Mesodermal cell (in vitro differentiated cells): ENCODE results near the gene C19orf47.

Experiments used
- H3K27ac ChIP-seq: 2 replicates; pipeline ENCODE4 v1.7.0; 2013; ENCODE audit warnings: mild to moderate bottlenecking, low read depth, low read length, moderate library complexity; ENCODE audit not compliant: severe bottlenecking
- H3K36me3 ChIP-seq: 2 replicates; pipeline ENCODE4 v1.7.1; 2013; ENCODE audit warnings: mild to moderate bottlenecking, low read length, moderate library complexity; ENCODE audit not compliant: control insufficient read depth, insufficient read depth
- H3K4me1 ChIP-seq: one replicate; pipeline ENCODE4 v1.7.1; 2013; ENCODE audit warnings: mild to moderate bottlenecking, low read length; ENCODE audit not compliant: insufficient read depth, control insufficient read depth, poor library complexity, severe bottlenecking
- H3K4me3 ChIP-seq: 2 replicates; pipeline ENCODE4 v1.7.0; 2013; ENCODE audit warnings: low read length, control low read depth, mild to moderate bottlenecking; ENCODE audit not compliant: insufficient read depth, poor library complexity, severe bottlenecking; ENCODE audit errors: extremely low read depth
- H3K9me3 ChIP-seq: 2 replicates; pipeline ENCODE4 v1.7.1; 2013; ENCODE audit warnings: mild to moderate bottlenecking, low read length, moderate library complexity; ENCODE audit not compliant: control insufficient read depth
- WGBS, 2 experiments: methylation state at CpG; one replicate each; pipeline ENCODE4 v1.1.5; 2013; ENCODE audit warnings: missing lambda C conversion rate in 2 of 2; ENCODE audit not compliant: insufficient coverage in 2 of 2; 5-methylcytosine and 5-hydroxymethylcytosine counted together

The C19orf47 gene

GRCh38 chr19:40279761-40280607, 68.2 kb downstream of the C19orf47 start:
- WGBS, 2 experiments = 95 to 98% methylated on average over 11 to 12 of the region's 17 CpGs
- no peak overlapping the region for H3K27ac ChIP-seq
- H3K9me3 ChIP-seq = no peaks in the 10 kb centered on the region
- H3K4me1 ChIP-seq = peaks cover 17% of the 10 kb centered on the region
- H3K4me3 ChIP-seq = no peak overlapping the region
- H3K36me3 ChIP-seq = peaks cover 20% of the 10 kb centered on the region

DNA sequence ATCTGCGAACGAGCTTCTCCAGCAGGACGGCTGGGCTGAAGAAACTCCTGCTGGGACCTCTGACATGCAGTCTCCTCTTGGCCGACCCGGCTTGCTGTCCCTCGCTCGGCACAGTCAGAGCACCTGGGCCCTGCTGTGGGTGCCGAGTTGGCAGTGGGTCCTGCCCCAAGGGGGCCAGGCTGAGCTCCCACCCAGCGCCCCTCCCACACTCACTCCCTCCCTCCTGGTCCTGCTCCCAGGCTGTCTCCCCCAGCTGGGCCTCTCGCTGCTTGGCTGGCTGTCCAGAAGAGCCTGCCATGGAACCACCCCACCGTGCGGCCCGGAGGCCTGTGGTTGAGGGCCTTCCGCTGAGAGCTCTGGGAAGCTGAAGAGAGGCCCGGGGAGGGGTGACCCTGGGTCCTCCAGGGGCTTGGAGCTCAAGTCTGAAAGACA, 69.1 kb downstream of the C19orf47 start:
- Histone ChIP-seq H3K36me3 (peaks cover 20% of the 10 kb centered on the region), H3K27ac (no peak overlapping the region), H3K9me3 (no peaks in the 10 kb centered on the region), H3K4me1 (peaks cover 17% of the 10 kb centered on the region), H3K4me3 (no peak overlapping the region)
- WGBS, 2 experiments = 92 to 97% methylated on average over 10 to 11 of the region's 15 CpGs

GRCh38 chr19:40278361-40279035, 69.7 kb downstream of the C19orf47 start:
- Histone ChIP-seq H3K4me3 (no peak overlapping the region), H3K36me3 (peaks cover 20% of the 10 kb centered on the region)
- 89 to 93% methylated on average over 11 to 15 of the region's 16 CpGs for WGBS, 2 experiments

DNA sequence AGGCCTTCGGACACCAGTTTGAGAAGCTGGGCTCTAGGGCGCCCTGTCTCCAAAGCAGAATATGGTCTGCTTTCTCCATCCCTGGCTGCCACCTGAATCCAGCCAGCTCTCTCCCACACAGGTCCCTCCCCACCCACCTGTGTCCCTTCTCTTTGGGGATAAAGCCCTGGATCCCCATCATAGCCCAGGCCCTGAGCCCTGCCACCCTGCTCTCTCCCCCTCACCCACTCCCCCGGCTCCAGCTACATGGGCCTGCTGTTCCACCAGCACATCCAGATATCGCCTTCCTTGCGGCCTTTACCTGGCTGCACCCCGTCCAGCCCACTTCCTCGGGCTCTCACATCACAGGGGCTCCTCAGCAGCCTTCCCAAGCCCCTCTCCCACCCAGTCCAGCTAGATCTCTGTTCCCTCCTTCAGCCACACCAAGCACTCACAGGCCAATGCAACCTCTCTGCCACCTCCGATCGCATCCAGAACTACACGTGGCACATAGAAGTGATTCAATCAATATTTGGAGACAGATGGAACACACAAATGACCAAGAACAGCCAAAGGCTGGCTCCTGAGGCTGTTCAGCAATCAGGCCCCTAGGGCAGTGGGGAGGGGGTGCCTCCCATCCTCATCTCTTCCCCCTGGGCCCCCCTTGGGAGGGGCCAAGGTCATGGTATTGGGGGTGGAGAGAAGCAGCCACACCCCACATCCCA, 70.7 kb downstream of the C19orf47 start:
- Histone ChIP-seq H3K9me3 (no peaks in the 10 kb centered on the region), H3K27ac (no peak overlapping the region), H3K36me3 (peaks cover 22% of the 10 kb centered on the region), H3K4me1 (peaks cover 6% of the 10 kb centered on the region), H3K4me3 (no peak overlapping the region)
- 91 to 97% methylated on average over 4 to 10 of the region's 10 CpGs for WGBS, 2 experiments

More at GRCh38 chr19:40278361-40279035, 69.7 kb downstream of the C19orf47 start:
- Histone ChIP-seq H3K4me1 (peaks cover 14% of the 10 kb centered on the region), H3K27ac (no peak overlapping the region), H3K9me3 (no peaks in the 10 kb centered on the region)

- 90 to 91% methylated on average over 22 to 28 of the region's 28 CpGs for WGBS, 2 experiments
- peaks cover 3% of the 10 kb centered on the region for H3K4me1 ChIP-seq
- no peak overlapping the region for H3K4me3 ChIP-seq
- peaks cover 18% of the 10 kb centered on the region for H3K36me3 ChIP-seq
- no peak overlapping the region for H3K27ac ChIP-seq
- H3K9me3 ChIP-seq = no peaks in the 10 kb centered on the region
Observed at GRCh38 chr19:40274585-40275544, 73.3 kb downstream of the C19orf47 start.

GRCh38 chr19:40273469-40274360, 74.5 kb downstream of the C19orf47 start:
- no peaks in the 10 kb centered on the region for H3K4me1 ChIP-seq
- H3K27ac ChIP-seq = no peak overlapping the region
- no peak overlapping the region for H3K4me3 ChIP-seq
- H3K9me3 ChIP-seq = no peaks in the 10 kb centered on the region
- peaks cover 21% of the 10 kb centered on the region for H3K36me3 ChIP-seq
- 90 to 94% methylated on average over 11 to 12 of the region's 14 CpGs for WGBS, 2 experiments

DNA sequence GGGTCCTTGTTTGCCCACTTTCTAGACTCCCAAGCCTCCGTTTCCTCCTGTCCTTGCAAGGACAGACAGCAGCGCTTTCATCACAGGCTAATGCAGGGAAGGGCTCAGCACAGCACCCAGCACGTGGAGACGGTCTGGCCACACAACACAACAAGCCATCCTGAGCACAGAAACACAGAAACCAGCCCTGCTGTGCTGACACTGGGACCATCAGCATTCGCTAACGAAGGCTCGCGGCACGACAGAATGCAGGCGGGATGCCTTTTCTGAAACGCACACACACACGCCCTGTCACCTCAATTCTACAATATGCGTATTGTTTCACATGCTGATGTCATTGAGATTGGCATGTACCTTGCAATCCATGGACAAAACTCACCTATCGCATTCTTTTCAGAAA, 75.9 kb downstream of the C19orf47 start:
- peaks cover 27% of the 10 kb centered on the region for H3K36me3 ChIP-seq
- 91 to 96% methylated on average over 12 of the region's 14 CpGs for WGBS, 2 experiments
- H3K9me3 ChIP-seq = no peaks in the 10 kb centered on the region
- H3K4me1 ChIP-seq = no peaks in the 10 kb centered on the region
- H3K27ac ChIP-seq = no peak overlapping the region
- no peak overlapping the region for H3K4me3 ChIP-seq

- 93 to 100% methylated on average over 2 to 3 of the region's 4 CpGs for WGBS, 2 experiments
- Histone ChIP-seq H3K9me3 (no peaks in the 10 kb centered on the region), H3K4me1 (no peaks in the 10 kb centered on the region), H3K27ac (no peak overlapping the region), H3K36me3 (peaks cover 27% of the 10 kb centered on the region), H3K4me3 (no peak overlapping the region)
Observed at GRCh38 chr19:40271706-40272105, 76.5 kb downstream of the C19orf47 start.

DNA sequence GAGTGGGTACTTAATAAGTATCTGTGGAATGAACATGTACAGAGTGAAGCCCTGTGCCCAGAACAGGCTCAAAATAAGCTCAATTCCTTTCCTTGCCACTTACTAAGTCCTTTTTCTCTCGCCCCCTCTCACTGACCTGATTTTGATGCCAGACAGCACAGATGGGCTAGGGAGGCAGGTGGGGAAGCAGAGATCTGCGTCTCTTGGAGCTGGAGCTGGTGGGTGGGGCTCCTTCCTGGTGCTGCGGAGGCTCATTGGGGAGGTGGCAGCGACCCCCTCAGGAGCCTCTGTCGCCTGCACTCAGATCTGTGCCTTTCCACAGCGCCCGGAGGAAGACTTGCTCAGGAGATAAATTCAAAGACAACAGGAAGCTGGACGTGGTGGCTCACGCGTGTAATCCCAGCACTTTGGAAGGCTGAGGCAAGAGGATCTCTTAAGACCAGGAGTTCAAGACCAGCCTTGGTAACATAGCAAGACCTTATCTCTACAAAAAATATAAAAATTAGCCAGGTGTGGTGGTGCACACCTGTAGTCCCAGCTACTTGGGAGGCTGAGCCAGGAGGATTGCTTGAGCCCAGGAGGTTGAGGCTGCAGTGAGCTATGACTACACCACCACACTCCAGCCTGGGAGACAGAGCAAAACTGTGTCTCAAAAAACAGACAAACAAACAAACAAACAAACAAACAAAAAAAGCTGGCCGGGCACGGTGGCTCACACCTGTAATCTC, 77.7 kb downstream of the C19orf47 start:
- Histone ChIP-seq H3K4me3 (no peak overlapping the region), H3K36me3 (peaks cover 31% of the 10 kb centered on the region), H3K27ac (no peak overlapping the region), H3K9me3 (no peaks in the 10 kb centered on the region), H3K4me1 (no peaks in the 10 kb centered on the region)
- 82 to 90% methylated on average over 9 of the region's 12 CpGs for WGBS, 2 experiments
